KMS-11 (cell line): ENCODE measurements around the gene HOXD10.

Experiments
- H2AFZ ChIP-seq: fragments of 200-600 bp; sonication (generic); 2 replicates; pipeline ENCODE4 v1.6.1; 2016; ENCODE audit warnings: antibody characterized with exemption, mixed run types, low read depth
- H3K27ac ChIP-seq: fragments of 200-600 bp; sonication (generic); 2 replicates; pipeline ENCODE4 v1.6.1; 2016; ENCODE audit warnings: mild to moderate bottlenecking, mixed run types
- H3K27me3 ChIP-seq: fragments of 200-600 bp; sonication (generic); 2 replicates; pipeline ENCODE4 v1.6.1; 2017; ENCODE audit warnings: mild to moderate bottlenecking, low read depth, mixed run types, moderate library complexity; ENCODE audit not compliant: insufficient read depth
- H3K36me3 ChIP-seq: fragments of 200-600 bp; sonication (generic); 2 replicates; pipeline ENCODE4 v1.6.1; 2017; ENCODE audit warnings: mild to moderate bottlenecking, mixed run types; ENCODE audit not compliant: insufficient read depth
- H3K4me1 ChIP-seq: fragments of 200-600 bp; sonication (generic); 2 replicates; pipeline ENCODE4 v1.6.1; 2016; ENCODE audit warnings: mild to moderate bottlenecking, low read depth, mixed run types; ENCODE audit not compliant: poor library complexity, severe bottlenecking
- H3K4me2 ChIP-seq: fragments of 200-600 bp; sonication (generic); 2 replicates; pipeline ENCODE4 v1.7.0; 2016; ENCODE audit warnings: mild to moderate bottlenecking, mixed run types
- H3K4me3 ChIP-seq: fragments of 200-600 bp; sonication (generic); IDR thresholded peaks from 2 replicates; pipeline ENCODE4 v1.6.1; 2017; ENCODE audit warnings: low read depth, low read length, mixed read lengths; ENCODE audit not compliant: insufficient read depth
- H3K79me2 ChIP-seq: fragments of 200-600 bp; sonication (generic); 2 replicates; pipeline ENCODE4 v1.6.1; 2016; ENCODE audit warnings: low read depth, mixed run types; ENCODE audit not compliant: insufficient read depth
- H3K9ac ChIP-seq: fragments of 200-600 bp; sonication (generic); 2 replicates; pipeline ENCODE4 v1.6.1; 2016; ENCODE audit warnings: mild to moderate bottlenecking, mixed run types
- H4K20me1 ChIP-seq: fragments of 200-600 bp; sonication (generic); 2 replicates; pipeline ENCODE4 v1.6.1; 2016; ENCODE audit warnings: mild to moderate bottlenecking, mixed run types; ENCODE audit not compliant: insufficient read depth
- TF ChIP-seq, protein P1 (sequence below): fragments of 200-600 bp; sonication (generic); conservative IDR thresholded peaks from 2 replicates; pipeline ENCODE4 v1.6.1; 2017; ENCODE audit warnings: low read depth, mild to moderate bottlenecking, antibody characterized with exemption, low read length, moderate library complexity, mixed read lengths

Gene HOXD10

GRCh38 chr2:176079831-176080539 lies 36.6 kb upstream of the HOXD10 start:
- no peak overlapping the region for H3K4me3 ChIP-seq

DNA sequence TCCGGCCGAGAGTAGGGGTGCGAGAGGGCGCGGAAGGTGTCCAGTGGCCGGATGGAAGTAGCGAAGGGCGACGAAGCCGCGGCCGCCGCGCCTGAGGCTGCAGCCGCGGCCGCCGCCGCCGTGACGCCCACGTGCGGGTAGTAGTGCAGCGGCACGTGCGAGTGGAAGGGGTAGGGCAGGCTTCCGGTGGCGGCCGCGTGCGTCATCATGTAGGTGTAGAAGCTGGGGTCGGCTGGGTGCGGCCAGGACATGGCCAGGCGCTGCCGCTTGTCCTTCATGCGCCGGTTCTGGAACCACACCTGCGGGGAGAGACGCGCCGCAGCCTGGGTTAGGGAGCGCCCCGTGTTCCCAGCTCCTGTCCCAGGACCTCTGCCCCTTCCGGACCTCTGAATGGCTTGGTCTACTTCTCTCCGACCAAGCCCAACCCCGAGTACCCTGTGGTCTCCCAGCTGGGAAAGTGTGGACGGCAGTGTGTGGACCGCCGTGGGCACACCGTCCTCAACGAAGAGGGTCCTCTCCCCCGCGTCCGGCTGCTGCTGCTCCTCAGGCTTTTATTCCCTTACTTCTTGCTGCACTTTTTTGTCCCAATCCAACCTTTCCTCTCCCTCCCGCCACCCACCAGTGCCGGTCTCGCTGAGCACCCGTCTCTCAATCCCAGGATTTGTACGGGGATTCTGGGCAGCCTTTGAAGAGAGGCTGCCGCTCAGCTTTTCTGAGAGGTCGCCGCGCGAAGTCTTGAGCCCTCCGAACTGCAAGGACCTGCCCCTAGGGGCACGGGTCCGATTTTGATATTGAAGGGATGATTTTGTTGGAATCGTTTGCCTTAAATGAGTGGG lies 35.8 kb upstream of the HOXD10 start:
- no peak overlapping the region for H3K27ac ChIP-seq
- no peak overlapping the region for H3K4me2 ChIP-seq
- H3K36me3 ChIP-seq, result no peaks in the 10 kb centered on the region
- no peaks in the 10 kb centered on the region for H3K79me2 ChIP-seq
- no peak overlapping the region for H2AFZ ChIP-seq
- TF ChIP-seq, protein P1, sequence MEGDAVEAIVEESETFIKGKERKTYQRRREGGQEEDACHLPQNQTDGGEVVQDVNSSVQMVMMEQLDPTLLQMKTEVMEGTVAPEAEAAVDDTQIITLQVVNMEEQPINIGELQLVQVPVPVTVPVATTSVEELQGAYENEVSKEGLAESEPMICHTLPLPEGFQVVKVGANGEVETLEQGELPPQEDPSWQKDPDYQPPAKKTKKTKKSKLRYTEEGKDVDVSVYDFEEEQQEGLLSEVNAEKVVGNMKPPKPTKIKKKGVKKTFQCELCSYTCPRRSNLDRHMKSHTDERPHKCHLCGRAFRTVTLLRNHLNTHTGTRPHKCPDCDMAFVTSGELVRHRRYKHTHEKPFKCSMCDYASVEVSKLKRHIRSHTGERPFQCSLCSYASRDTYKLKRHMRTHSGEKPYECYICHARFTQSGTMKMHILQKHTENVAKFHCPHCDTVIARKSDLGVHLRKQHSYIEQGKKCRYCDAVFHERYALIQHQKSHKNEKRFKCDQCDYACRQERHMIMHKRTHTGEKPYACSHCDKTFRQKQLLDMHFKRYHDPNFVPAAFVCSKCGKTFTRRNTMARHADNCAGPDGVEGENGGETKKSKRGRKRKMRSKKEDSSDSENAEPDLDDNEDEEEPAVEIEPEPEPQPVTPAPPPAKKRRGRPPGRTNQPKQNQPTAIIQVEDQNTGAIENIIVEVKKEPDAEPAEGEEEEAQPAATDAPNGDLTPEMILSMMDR, result no peak
- H3K9ac ChIP-seq, result no peak overlapping the region
- no peaks in the 10 kb centered on the region for H4K20me1 ChIP-seq
- H3K4me3 ChIP-seq, result no peak overlapping the region
- no peaks in the 10 kb centered on the region for H3K27me3 ChIP-seq
- no peaks in the 10 kb centered on the region for H3K4me1 ChIP-seq

More at GRCh38 chr2:176079831-176080539, 36.6 kb upstream of the HOXD10 start:
- TF ChIP-seq, protein P1, result no peak; the same call in 1 of the 2 replicates
- no peak overlapping the region for H3K27ac ChIP-seq
- H3K79me2 ChIP-seq, result no peaks in the 10 kb centered on the region
- no peak overlapping the region for H3K4me2 ChIP-seq
- H4K20me1 ChIP-seq, result no peaks in the 10 kb centered on the region
- no peak overlapping the region for H2AFZ ChIP-seq
- no peak overlapping the region for H3K9ac ChIP-seq
- no peaks in the 10 kb centered on the region for H3K36me3 ChIP-seq
- H3K27me3 ChIP-seq, result no peaks in the 10 kb centered on the region
- H3K4me1 ChIP-seq, result no peaks in the 10 kb centered on the region

GRCh38 chr2:176081376-176081836 lies 35.2 kb upstream of the HOXD10 start:
- TF ChIP-seq, protein P1, result no peak
- no peak overlapping the region for H3K4me2 ChIP-seq

DNA sequence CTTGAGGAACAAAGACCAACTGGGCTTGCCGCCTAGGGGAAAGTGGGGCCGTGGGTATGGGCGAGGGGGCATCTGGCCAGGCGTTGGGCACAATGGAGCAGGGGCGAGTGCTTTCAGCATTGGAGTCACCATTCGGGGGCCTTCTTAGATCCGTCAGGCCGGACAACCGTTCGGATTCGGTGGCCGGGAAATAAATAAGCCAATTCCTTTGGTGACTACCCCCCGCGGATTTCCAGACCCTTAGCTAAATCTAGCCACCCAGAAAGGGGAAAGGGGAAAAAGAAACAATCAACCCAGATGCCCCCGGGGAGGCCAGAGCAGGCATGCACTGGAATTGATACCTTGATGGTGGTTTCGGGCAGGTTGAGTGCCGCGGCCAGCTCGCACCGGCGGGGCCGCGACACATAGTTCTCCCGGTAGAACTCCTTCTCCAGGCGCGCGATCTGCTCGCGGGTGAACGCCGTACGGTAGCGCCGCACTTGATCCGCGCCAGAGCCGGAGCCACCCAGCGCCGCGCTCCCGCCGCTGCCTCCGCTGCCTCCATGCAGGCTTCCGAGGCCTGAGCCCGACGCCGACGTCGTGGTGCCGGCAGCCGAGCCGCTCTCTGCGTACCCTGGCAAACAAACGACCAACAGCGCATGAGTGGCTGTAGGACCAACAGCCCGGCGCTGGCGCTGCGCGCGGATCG lies 34.6 kb upstream of the HOXD10 start:
- H4K20me1 ChIP-seq, result no peaks in the 10 kb centered on the region
- TF ChIP-seq, protein P1, result no peak
- no peaks in the 10 kb centered on the region for H3K4me1 ChIP-seq
- H3K9ac ChIP-seq, result no peak overlapping the region
- no peak overlapping the region for H3K4me2 ChIP-seq
- no peaks in the 10 kb centered on the region for H3K27me3 ChIP-seq
- H3K79me2 ChIP-seq, result no peaks in the 10 kb centered on the region
- H2AFZ ChIP-seq, result no peak overlapping the region
- no peak overlapping the region for H3K27ac ChIP-seq
- no peak overlapping the region for H3K4me3 ChIP-seq
- H3K36me3 ChIP-seq, result no peaks in the 10 kb centered on the region

More at GRCh38 chr2:176081376-176081836, 35.2 kb upstream of the HOXD10 start:
- Histone ChIP-seq H4K20me1 (no peaks in the 10 kb centered on the region), H2AFZ (no peak overlapping the region), H3K79me2 (no peaks in the 10 kb centered on the region), H3K4me1 (no peaks in the 10 kb centered on the region), H3K9ac (no peak overlapping the region), H3K27me3 (no peaks in the 10 kb centered on the region), H3K36me3 (no peaks in the 10 kb centered on the region), H3K4me3 (no peak overlapping the region), H3K27ac (no peak overlapping the region)
